Measurements from ENCODE around the gene TNIP1. TPM values are rescaled to one million over a fixed set of nuclear protein-coding genes. Genes with fewer than 3 reads are reported as not detected.

The TNIP1 gene
- total and polyA plus RNA-seq, 3 donors from 2014 or later, result 43.5 to 58.3 (median 48.4) TPM

GRCh38 chr5:151048526-151048925 lies 32.3 kb downstream of the TNIP1 start:
- DNase-seq, result no peak
- no peaks in the 10 kb centered on the region for H3K9me3 ChIP-seq
- peaks cover 25% of the 10 kb centered on the region for H3K4me1 ChIP-seq
- no peak overlapping the region for H3K27ac ChIP-seq
- no peaks in the 10 kb centered on the region for H3K27me3 ChIP-seq
- intact Hi-C loops (cut with DNase I; ENCODE audit: low total_unique reads), result loop anchor here (5.0 kb wide), 1 partner anchor 41 kb away; no protein-coding TSS in a partner anchor
- TF ChIP-seq POLR2A (IDR thresholded peaks at IDR 0.05), result no peak
- TF ChIP-seq CTCF (IDR thresholded peaks at IDR 0.05), result no peak
- WGBS, 2 donors, result 71 to 74% methylated on average over 7 of the region's 7 CpGs
- no peaks in the 10 kb centered on the region for H3K36me3 ChIP-seq (ENCODE audit: low read depth, missing control alignments)
- H3K4me3 ChIP-seq, result no peak overlapping the region

GRCh38 chr5:151047814-151048425 lies 32.9 kb downstream of the TNIP1 start:
- Histone ChIP-seq H3K9me3 (no peaks in the 10 kb centered on the region), H3K4me3 (no peak overlapping the region), H3K36me3 (ENCODE audit: low read depth, missing control alignments) (no peaks in the 10 kb centered on the region), H3K27me3 (no peaks in the 10 kb centered on the region), H3K4me1 (peaks cover 25% of the 10 kb centered on the region), H3K27ac (no peak overlapping the region)
- DNase-seq, result no peak
- TF ChIP-seq POLR2A (IDR thresholded peaks at IDR 0.05) (no peak), CTCF (IDR thresholded peaks at IDR 0.05) (peak; percentile 59 to 71 (median 70))
- 69 to 77% methylated on average over 13 of the region's 13 CpGs for WGBS, 2 donors
- intact Hi-C loops (cut with DNase I; ENCODE audit: low total_unique reads), result loop anchor here (5.0 kb wide), 1 partner anchor 41 kb away; no protein-coding TSS in a partner anchor

- H3K4me1 ChIP-seq, result peaks cover 33% of the 10 kb centered on the region
- no peak overlapping the region for H3K27ac ChIP-seq
- no peaks in the 10 kb centered on the region for H3K36me3 ChIP-seq (ENCODE audit: low read depth, missing control alignments)
- H3K9me3 ChIP-seq, result no peaks in the 10 kb centered on the region
- no peak for DNase-seq
- WGBS, 2 donors, result 92 to 94% methylated on average over 12 of the region's 12 CpGs
- H3K27me3 ChIP-seq, result no peaks in the 10 kb centered on the region
- no peak for TF ChIP-seq POLR2A (IDR thresholded peaks at IDR 0.05)
- TF ChIP-seq CTCF (IDR thresholded peaks at IDR 0.05), result no peak
- no peak overlapping the region for H3K4me3 ChIP-seq
- intact Hi-C loops (cut with DNase I; ENCODE audit: low total_unique reads), result no loop called here
These were observed 38.3 kb downstream of the TNIP1 start for GRCh38 chr5:151042453-151043093.

- H3K4me1 ChIP-seq, result peaks cover 30% of the 10 kb centered on the region
- no peaks in the 10 kb centered on the region for H3K9me3 ChIP-seq
- H3K36me3 ChIP-seq (ENCODE audit: low read depth, missing control alignments), result no peaks in the 10 kb centered on the region
- no peaks in the 10 kb centered on the region for H3K27me3 ChIP-seq
- intact Hi-C loops (cut with DNase I; ENCODE audit: low total_unique reads), result no loop called here
- no peak for DNase-seq
- no peak overlapping the region for H3K4me3 ChIP-seq
- 93 to 95% methylated on average over 11 of the region's 11 CpGs for WGBS, 2 donors
- TF ChIP-seq CTCF (IDR thresholded peaks at IDR 0.05) (no peak), POLR2A (IDR thresholded peaks at IDR 0.05) (no peak)
- H3K27ac ChIP-seq, result no peak overlapping the region
These were observed 39.1 kb downstream of the TNIP1 start for GRCh38 chr5:151041577-151042268.

Measured in testis (tissue), 3 donors.